ES-I3 (cell line): ENCODE data around the gene SERINC5.
"Not testable (repeated sequence)": the region's sequence is repeated elsewhere in the genome, so short reads cannot be mapped to it uniquely, and the experiment has no call there.

Source experiments
- H3K36me3 ChIP-seq: 2 replicates; pipeline ENCODE4 v1.6.1; 2013; ENCODE audit warnings: mild to moderate bottlenecking, low read length, control low read depth, moderate library complexity; ENCODE audit not compliant: insufficient read depth
- H3K4me1 ChIP-seq: 2 replicates; pipeline ENCODE4 v1.6.1; 2013; ENCODE audit warnings: mild to moderate bottlenecking, control low read depth, low read length; ENCODE audit not compliant: insufficient read depth
- H3K9ac ChIP-seq: 2 replicates; pipeline ENCODE4 v1.6.1; 2013; ENCODE audit warnings: low read depth, mild to moderate bottlenecking, low read length, moderate library complexity
- H3K9me3 ChIP-seq: 2 replicates; pipeline ENCODE4 v1.6.1; 2013; ENCODE audit warnings: mild to moderate bottlenecking, low read length, moderate library complexity; ENCODE audit not compliant: control insufficient read depth, insufficient read depth

Gene SERINC5

DNA sequence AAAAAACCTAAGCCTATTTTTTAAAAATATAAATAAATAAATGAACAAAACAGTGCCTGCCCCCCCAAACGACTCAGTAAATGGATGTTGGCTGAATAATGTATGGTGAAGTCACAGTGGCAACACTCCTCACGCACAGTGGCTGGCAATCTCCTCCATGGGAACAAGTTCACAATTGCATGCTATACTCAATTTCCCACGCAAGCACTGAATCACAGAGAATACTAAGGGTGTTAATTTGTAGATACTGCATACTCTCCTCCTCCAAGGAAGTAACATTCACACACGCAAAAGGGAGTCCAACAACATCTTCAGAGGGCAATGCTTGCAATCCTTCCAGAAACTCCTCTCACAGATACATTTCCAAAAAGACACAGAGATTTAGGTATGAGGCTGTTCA is 47.5 kb downstream of the SERINC5 start:
- Histone ChIP-seq H3K9ac (no peak overlapping the region), H3K36me3 (peaks cover 2% of the 10 kb centered on the region), H3K4me1 (peaks cover 22% of the 10 kb centered on the region), H3K9me3 (no peaks in the 10 kb centered on the region)

- H3K4me1 ChIP-seq: peaks cover 22% of the 10 kb centered on the region
- peaks cover 4% of the 10 kb centered on the region for H3K36me3 ChIP-seq
- no peaks in the 10 kb centered on the region for H3K9me3 ChIP-seq
- H3K9ac ChIP-seq: no peak overlapping the region
Observed at GRCh38 chr5:80207832-80208231, 48.0 kb downstream of the SERINC5 start.

DNA sequence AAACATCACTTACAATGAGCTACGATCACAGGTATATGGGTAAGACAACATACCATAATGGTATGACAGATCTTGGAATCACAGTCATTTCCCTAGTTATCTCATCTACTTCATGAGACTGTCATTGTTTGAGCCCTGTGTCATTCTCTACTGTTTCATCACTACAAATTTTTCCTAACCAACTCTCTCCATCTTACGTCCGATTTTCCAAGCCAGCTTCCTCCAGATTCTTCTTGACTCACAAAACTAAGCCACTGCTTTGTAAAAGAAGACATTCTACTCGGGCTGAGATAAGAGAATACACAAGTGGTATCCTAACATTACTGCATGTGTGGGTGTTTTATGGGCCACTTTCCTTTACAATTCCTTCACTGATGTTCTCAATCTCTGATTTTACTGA is 49.6 kb downstream of the SERINC5 start:
- Histone ChIP-seq H3K36me3 (peaks cover 10% of the 10 kb centered on the region), H3K4me1 (peaks cover 18% of the 10 kb centered on the region), H3K9ac (no peak overlapping the region), H3K9me3 (no peaks in the 10 kb centered on the region)

DNA sequence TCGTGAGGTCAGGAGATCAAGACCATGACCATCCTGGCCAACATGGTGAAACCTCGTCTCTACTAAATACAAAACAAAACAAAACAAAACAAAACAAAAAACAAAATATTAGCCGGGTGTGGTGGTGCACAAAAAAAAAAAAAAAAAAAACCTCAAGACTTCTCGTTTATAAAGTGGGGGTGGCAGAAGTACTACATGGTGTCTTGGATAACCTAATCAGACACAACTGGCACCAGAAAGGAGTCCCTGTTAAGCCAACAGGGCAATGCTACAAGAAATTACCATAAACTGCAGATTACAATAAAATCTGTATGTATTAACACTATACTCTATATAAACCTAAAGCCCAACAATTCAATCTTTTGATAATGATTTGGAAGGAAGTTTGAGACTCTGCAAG is 50.0 kb downstream of the SERINC5 start:
- peaks cover 14% of the 10 kb centered on the region for H3K36me3 ChIP-seq
- H3K9me3 ChIP-seq: no peaks in the 10 kb centered on the region
- H3K9ac ChIP-seq: no peak overlapping the region
- peaks cover 18% of the 10 kb centered on the region for H3K4me1 ChIP-seq

DNA sequence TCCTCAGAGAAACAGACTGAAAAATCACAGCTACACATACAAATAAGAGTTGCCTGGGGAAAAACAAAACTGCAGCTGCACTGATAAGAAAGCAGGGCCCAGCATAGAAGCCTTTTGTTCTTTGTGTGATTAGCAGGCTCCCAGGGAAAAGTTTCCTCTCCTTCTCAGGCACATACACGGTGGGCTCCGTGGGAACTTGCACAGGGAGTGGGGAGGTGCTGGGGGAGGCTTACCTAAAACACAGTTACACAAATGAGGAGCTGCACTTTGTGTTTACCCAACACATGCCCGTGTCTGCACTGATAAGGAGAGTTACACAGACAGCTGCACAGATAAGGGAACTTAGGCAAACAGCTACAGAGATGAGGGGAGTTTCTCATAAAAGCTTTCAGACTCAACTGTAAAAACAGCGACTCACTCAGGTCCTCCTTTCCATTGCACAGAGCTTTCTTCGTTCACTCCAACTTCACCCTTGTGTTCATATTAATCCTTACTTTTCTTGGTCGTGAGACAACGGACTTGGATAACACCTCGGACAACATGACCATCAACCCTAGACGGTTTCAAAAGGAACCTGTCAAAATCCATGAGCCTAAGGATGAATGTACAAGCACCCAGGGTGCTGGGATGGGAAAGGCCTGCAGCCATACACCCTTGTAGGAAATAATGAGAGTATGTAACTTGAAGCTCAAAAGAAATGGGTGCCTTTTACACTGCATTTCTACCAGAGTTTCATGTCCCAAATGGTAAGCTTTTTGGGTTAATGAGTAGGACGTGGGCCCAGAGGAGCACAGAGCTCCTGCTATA is 50.8 kb downstream of the SERINC5 start:
- Histone ChIP-seq H3K36me3 (peaks cover 16% of the 10 kb centered on the region), H3K4me1 (peaks cover 14% of the 10 kb centered on the region), H3K9me3 (no peaks in the 10 kb centered on the region), H3K9ac (no peak overlapping the region)

GRCh38 chr5:80201763-80202162 is 54.1 kb downstream of the SERINC5 start:
- peaks cover 29% of the 10 kb centered on the region for H3K36me3 ChIP-seq
- H3K9me3 ChIP-seq, H3K9ac ChIP-seq, H3K4me1 ChIP-seq: not testable (repeated sequence)

DNA sequence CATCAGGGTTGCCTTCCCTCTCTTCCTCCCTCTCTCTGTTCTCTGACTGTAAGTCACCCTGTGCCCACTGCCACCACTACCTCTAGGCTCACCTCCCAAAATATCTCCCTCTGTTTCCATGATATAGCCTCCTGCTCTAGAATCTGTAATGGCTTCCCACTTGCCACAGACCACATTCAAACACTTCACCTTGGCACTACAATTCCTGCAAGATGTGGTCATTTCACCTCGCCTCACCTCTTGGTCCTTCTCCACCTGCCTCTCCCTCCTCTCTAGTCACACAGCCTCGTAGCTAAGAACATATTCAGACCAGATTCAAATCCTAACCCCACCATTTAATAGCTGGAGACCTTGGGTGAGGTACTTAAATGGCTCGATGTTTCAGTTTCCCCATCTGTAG is 56.9 kb downstream of the SERINC5 start:
- Histone ChIP-seq H3K4me1 (peaks cover 12% of the 10 kb centered on the region), H3K9ac (no peak overlapping the region), H3K36me3 (peaks cover 29% of the 10 kb centered on the region), H3K9me3 (no peaks in the 10 kb centered on the region)

DNA sequence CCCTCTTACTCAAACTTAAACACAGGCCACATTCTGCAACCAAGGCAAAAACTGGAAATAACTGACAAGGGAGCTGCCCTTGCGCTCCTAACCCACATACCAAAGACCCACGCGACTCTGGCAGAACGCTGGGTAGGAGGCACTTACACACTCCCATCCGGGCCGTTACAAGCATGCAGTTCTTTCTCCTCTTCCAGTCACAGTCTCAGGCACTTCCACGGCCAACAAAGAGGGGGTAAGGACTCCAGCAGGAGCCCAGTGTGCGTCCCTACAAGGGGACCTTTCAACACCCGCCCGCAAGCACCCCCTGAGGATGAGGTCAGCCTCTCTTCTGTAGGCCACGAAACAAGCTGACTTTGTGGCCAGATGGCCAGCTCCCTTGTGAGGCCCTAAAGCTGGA is 57.4 kb downstream of the SERINC5 start:
- H3K36me3 ChIP-seq: peaks cover 27% of the 10 kb centered on the region
- H3K4me1 ChIP-seq: peaks cover 17% of the 10 kb centered on the region
- no peak overlapping the region for H3K9ac ChIP-seq
- H3K9me3 ChIP-seq: no peaks in the 10 kb centered on the region

- Histone ChIP-seq H3K4me1 (peaks cover 41% of the 10 kb centered on the region), H3K9me3 (no peaks in the 10 kb centered on the region), H3K9ac (no peak overlapping the region), H3K36me3 (peaks cover 16% of the 10 kb centered on the region; the same call in 1 of the 2 replicates)
Observed at GRCh38 chr5:80195837-80196400, 59.9 kb downstream of the SERINC5 start.

DNA sequence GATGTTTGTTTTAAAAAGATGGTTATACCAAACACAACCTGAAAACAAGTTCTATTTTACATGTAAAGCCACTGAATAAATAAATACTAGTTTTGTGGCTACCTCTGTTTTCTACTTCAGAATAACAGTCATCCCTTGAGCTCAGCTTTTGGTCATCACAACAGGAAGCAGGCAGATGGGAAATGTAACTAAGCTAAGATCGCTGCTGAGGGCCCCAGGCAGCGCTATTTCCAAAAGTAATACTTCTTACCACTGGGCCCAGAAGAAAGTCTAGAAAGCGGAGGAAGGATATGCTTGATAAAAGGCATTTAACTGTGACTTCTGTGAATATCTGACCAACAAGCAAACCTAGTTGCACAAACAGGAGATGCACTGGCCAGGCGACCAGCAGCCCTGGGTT is 61.4 kb downstream of the SERINC5 start:
- peaks cover 10% of the 10 kb centered on the region; the same call in 1 of the 2 replicates for H3K36me3 ChIP-seq
- H3K9me3 ChIP-seq: no peaks in the 10 kb centered on the region
- no peak overlapping the region for H3K9ac ChIP-seq
- peaks cover 48% of the 10 kb centered on the region for H3K4me1 ChIP-seq

- peaks cover 56% of the 10 kb centered on the region for H3K4me1 ChIP-seq
- no peaks in the 10 kb centered on the region; the same call in 1 of the 2 replicates for H3K36me3 ChIP-seq
- no peaks in the 10 kb centered on the region for H3K9me3 ChIP-seq
- H3K9ac ChIP-seq: no peak overlapping the region
Observed at GRCh38 chr5:80193401-80193800, 62.4 kb downstream of the SERINC5 start.

GRCh38 chr5:80192507-80193241 is 63.2 kb downstream of the SERINC5 start:
- Histone ChIP-seq H3K4me1 (peaks cover 58% of the 10 kb centered on the region), H3K36me3 (no peaks in the 10 kb centered on the region), H3K9ac (no peak overlapping the region; the same call in 1 of the 2 replicates), H3K9me3 (no peaks in the 10 kb centered on the region)

DNA sequence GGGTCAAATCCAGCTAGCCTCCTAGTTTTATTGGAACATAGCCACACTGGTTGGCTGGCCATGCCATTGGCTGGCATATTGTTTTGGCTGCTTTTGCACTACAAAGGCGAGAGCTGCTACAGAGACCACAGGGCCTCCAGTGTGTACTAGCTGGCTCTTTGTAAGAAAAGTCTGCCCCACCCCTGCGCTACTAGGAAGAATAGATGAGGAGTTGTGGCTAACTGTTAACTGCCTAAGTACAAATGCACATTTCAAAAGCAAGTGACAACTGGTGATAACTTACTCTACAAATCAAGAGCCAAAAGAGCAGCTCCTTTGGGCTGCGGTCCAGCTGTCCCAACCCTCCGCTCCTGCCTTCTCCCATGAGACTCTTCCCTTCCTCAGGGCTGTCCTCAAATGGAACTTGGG is 63.9 kb downstream of the SERINC5 start:
- no peaks in the 10 kb centered on the region for H3K9me3 ChIP-seq
- no peak overlapping the region for H3K9ac ChIP-seq
- peaks cover 64% of the 10 kb centered on the region for H3K4me1 ChIP-seq
- no peaks in the 10 kb centered on the region for H3K36me3 ChIP-seq

DNA sequence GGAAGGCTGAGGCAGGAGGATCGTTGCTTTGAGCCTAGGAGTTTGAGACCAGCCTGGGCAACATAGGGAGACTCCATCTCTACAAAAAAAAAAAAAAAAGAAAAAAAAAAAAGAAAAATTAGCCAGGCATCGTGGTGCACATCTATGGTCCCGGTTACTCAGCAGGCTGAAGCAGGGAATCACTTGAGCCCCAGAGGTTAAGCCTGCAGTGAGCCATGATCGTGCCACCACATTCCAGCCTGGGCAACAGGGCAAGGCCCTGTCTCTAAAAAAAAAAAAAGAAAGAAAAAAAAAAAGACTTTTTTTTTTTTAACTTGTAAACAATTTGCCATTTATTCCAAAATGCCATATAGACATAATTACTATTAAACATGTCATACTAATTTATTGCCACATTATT is 64.5 kb downstream of the SERINC5 start:
- Histone ChIP-seq H3K36me3 (no peaks in the 10 kb centered on the region), H3K9me3 (no peaks in the 10 kb centered on the region), H3K9ac (no peak overlapping the region), H3K4me1 (peaks cover 69% of the 10 kb centered on the region)

- H3K36me3 ChIP-seq: no peaks in the 10 kb centered on the region
- no peaks in the 10 kb centered on the region for H3K9me3 ChIP-seq
- no peak overlapping the region for H3K9ac ChIP-seq
- peaks cover 66% of the 10 kb centered on the region for H3K4me1 ChIP-seq
Observed at GRCh38 chr5:80190960-80191359, 64.9 kb downstream of the SERINC5 start.
